Astrocyte (in vitro differentiated cells and primary cell): Measurements from ENCODE around the gene CTRB1.

Source experiments
- EZH2 ChIP-seq: IDR thresholded peaks from 2 replicates; pipeline ENCODE4 v1.6.1; 2012; ENCODE audit warnings: mild to moderate bottlenecking, low read length, inconsistent platforms; ENCODE audit not compliant: insufficient read depth
- TF ChIP-seq, protein P1 (sequence below): IDR thresholded peaks from 2 replicates; pipeline ENCODE4 v1.5.1; 2011; ENCODE audit warnings: low read depth, mild to moderate bottlenecking, inconsistent platforms, low read length, moderate library complexity; ENCODE audit not compliant: insufficient read depth

DNA sequence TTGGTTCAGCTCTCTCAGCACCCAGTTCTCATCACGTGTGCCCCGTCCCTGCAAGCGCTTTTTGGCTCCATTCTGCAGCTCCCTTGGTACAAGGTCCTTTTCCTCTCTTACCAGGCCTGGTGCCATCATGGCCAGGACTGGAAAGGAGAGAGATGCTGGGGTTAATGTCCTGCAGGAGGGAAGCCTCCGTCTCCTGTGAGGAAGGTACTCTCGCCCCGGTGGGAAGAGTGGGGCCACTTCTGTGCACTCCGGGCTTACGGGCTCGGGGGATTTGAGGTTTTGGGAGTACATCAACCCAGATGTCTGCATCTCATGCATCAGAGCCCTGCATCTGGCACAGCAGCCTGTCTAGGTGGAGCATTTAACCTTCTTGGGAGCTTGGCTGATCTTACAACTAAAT is 22.0 kb upstream of the CTRB1 start:
- TF ChIP-seq, protein P1, sequence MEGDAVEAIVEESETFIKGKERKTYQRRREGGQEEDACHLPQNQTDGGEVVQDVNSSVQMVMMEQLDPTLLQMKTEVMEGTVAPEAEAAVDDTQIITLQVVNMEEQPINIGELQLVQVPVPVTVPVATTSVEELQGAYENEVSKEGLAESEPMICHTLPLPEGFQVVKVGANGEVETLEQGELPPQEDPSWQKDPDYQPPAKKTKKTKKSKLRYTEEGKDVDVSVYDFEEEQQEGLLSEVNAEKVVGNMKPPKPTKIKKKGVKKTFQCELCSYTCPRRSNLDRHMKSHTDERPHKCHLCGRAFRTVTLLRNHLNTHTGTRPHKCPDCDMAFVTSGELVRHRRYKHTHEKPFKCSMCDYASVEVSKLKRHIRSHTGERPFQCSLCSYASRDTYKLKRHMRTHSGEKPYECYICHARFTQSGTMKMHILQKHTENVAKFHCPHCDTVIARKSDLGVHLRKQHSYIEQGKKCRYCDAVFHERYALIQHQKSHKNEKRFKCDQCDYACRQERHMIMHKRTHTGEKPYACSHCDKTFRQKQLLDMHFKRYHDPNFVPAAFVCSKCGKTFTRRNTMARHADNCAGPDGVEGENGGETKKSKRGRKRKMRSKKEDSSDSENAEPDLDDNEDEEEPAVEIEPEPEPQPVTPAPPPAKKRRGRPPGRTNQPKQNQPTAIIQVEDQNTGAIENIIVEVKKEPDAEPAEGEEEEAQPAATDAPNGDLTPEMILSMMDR, result no peak
- TF ChIP-seq EZH2, result no peak
